Tibial nerve (tissue), 4 donors: ENCODE measurements around the gene KANK3. TPM values are rescaled to one million over a fixed set of nuclear protein-coding genes. Genes with fewer than 3 reads are reported as not detected.

ENCODE experiments used
- DNase-seq, 2 donors: peaks; one replicate each; pipeline ENCODE4 v3.0.0-alpha.2; 2019; ENCODE audit warnings: low spot score in 2 of 2
- H3K27ac ChIP-seq, 4 donors: fragments of 200-600 bp; sonication (generic) in 3 of 4; one replicate each; pipeline ENCODE4 v1.5.1; 2017 to 2019; ENCODE audit warnings: mild to moderate bottlenecking in 1 of 4
- H3K27me3 ChIP-seq, 2 donors: fragments of 200-600 bp; sonication (generic) in 1 of 2; one replicate each; pipeline versions ENCODE4 v1.5.1 to v1.6.0; 2017 to 2019
- H3K36me3 ChIP-seq, 3 donors: fragments of 200-600 bp; sonication (generic); one replicate each; pipeline ENCODE4 v1.5.1; 2018 to 2019
- H3K4me1 ChIP-seq, 4 donors: fragments of 200-600 bp; sonication (generic) in 3 of 4; one replicate each; pipeline ENCODE4 v1.5.1; 2017 to 2019
- H3K4me3 ChIP-seq, 4 donors: fragments of 200-600 bp; sonication (generic) in 3 of 4; one replicate each; pipeline ENCODE4 v1.5.1; 2017 to 2019; ENCODE audit warnings: mild to moderate bottlenecking in 1 of 4, moderate library complexity in 1 of 4
- H3K9me3 ChIP-seq, 4 donors: fragments of 200-600 bp; sonication (generic) in 3 of 4; one replicate each; pipeline ENCODE4 v1.5.1; 2017 to 2019
- CTCF ChIP-seq, 5 experiments: fragments of 200-600 bp in 3 of 5; fragments of 450-650 bp in 2 of 5; sonication (generic) in 3 of 5; IDR thresholded peaks; one replicate each; pipeline ENCODE4 v1.5.1; 2016 to 2019; ENCODE audit warnings: antibody characterized with exemption in 5 of 5, mild to moderate bottlenecking in 3 of 5, moderate library complexity in 2 of 5
- EP300 ChIP-seq, 2 donors: sonication (generic); formaldehyde crosslinking; IDR thresholded peaks; one replicate each; pipeline ENCODE4 v1.6.1; 2017; ENCODE audit warnings: antibody characterized with exemption in 2 of 2, mild to moderate bottlenecking in 1 of 2
- POLR2A ChIP-seq, 2 donors: fragments of 450-650 bp; IDR thresholded peaks; one replicate each; pipeline ENCODE4 v1.6.1; 2017; ENCODE audit warnings: antibody characterized with exemption in 2 of 2, mild to moderate bottlenecking in 2 of 2, moderate library complexity in 2 of 2
- WGBS, 2 donors: methylation state at CpG; one replicate each; pipeline ENCODE4 v1.1.5; 2018; 5-methylcytosine and 5-hydroxymethylcytosine counted together
- total RNA-seq, 4 donors: library from RNA; depleted of rRNA; stranded (reverse); fragments of >200 nt; gene quantifications; one replicate each; pipeline ENCODE4 v1.1.0, GENCODE V29; 2016

Gene KANK3
- total RNA-seq, 4 donors from 2014 or later: 13.8 to 34.8 (median 20.1) TPM

GRCh38 chr19:8323781-8324185 lies 19.3 kb downstream of the KANK3 start:
- H3K27ac ChIP-seq: no peak overlapping the region
- no peak overlapping the region for H3K4me3 ChIP-seq
- no peak for DNase-seq
- no peaks in the 10 kb centered on the region for H3K27me3 ChIP-seq
- H3K9me3 ChIP-seq: peaks cover 0 to 5% (median 0%) of the 10 kb centered on the region in 4 donors
- 60 to 82% methylated on average over 1 of the region's 1 CpG for WGBS, 2 donors
- TF ChIP-seq CTCF (IDR thresholded peaks at IDR 0.05) (no peak), POLR2A (IDR thresholded peaks at IDR 0.05) (no peak), EP300 (IDR thresholded peaks at IDR 0.05) (peak in 1 of 2 donors; percentile 6)
- peaks cover 0 to 48% (median 21%) of the 10 kb centered on the region in 4 donors for H3K4me1 ChIP-seq
- peaks cover 0 to 42% (median 0%) of the 10 kb centered on the region in 3 donors for H3K36me3 ChIP-seq

GRCh38 chr19:8322638-8322997 lies 20.4 kb downstream of the KANK3 start:
- no peak for TF ChIP-seq CTCF (IDR thresholded peaks at IDR 0.05)
- TF ChIP-seq EP300 (IDR thresholded peaks at IDR 0.05): no peak
- TF ChIP-seq POLR2A (IDR thresholded peaks at IDR 0.05): no peak
- H3K4me1 ChIP-seq: peaks cover 0 to 48% (median 21%) of the 10 kb centered on the region in 4 donors
- peak overlapping the region in 3 of 4 donors; percentile 30 to 95 (median 92) for H3K27ac ChIP-seq
- peaks cover 0 to 42% (median 0%) of the 10 kb centered on the region in 3 donors for H3K36me3 ChIP-seq
- DNase-seq: no peak
- WGBS, 2 donors: 63 to 75% methylated on average over 6 of the region's 7 CpGs
- H3K27me3 ChIP-seq: no peaks in the 10 kb centered on the region
- peak overlapping the region; percentile 80 to 95 (median 88) for H3K4me3 ChIP-seq
- peaks cover 0 to 5% (median 0%) of the 10 kb centered on the region in 4 donors for H3K9me3 ChIP-seq

GRCh38 chr19:8321986-8322637 lies 20.9 kb downstream of the KANK3 start:
- peaks cover 0 to 48% (median 21%) of the 10 kb centered on the region in 4 donors for H3K4me1 ChIP-seq
- 15 to 22% methylated on average over 30 of the region's 30 CpGs for WGBS, 2 donors
- DNase-seq: no peak
- no peak for TF ChIP-seq POLR2A (IDR thresholded peaks at IDR 0.05)
- TF ChIP-seq EP300 (IDR thresholded peaks at IDR 0.05): no peak
- TF ChIP-seq CTCF (IDR thresholded peaks at IDR 0.05): no peak
- peaks cover 0 to 41% (median 0%) of the 10 kb centered on the region in 3 donors for H3K36me3 ChIP-seq
- peaks cover 0 to 4% (median 0%) of the 10 kb centered on the region in 4 donors for H3K9me3 ChIP-seq
- no peaks in the 10 kb centered on the region for H3K27me3 ChIP-seq
- peak overlapping the region; percentile 86 to 95 (median 92) for H3K27ac ChIP-seq
- peak overlapping the region; percentile 80 to 95 (median 88) for H3K4me3 ChIP-seq

GRCh38 chr19:8321067-8321985 lies 21.7 kb downstream of the KANK3 start, which contains the start of the genes NDUFA7 and RPS28:
NDUFA7 (minus strand) TSS chr19:8321375; CDS start chr19:8321358, 17 bp downstream.
RPS28 (plus strand) TSS chr19:8321496; CDS start chr19:8321531, 35 bp downstream.
- Histone ChIP-seq H3K27me3 (no peaks in the 10 kb centered on the region), H3K4me1 (peaks cover 0 to 52% (median 21%) of the 10 kb centered on the region in 4 donors), H3K27ac (peak within 1 kb of the TSS; percentile 86 to 96 (median 94)), H3K36me3 (peaks cover 0 to 43% (median 0%) of the 10 kb centered on the region in 3 donors), H3K4me3 (peak within 1 kb of the TSS; percentile 80 to 95 (median 88)), H3K9me3 (no peaks in the 10 kb centered on the region)
- peak; percentile 95 to 97 for DNase-seq
- 1% methylated on average over 48 to 53 of the region's 72 CpGs for WGBS, 2 donors
- TF ChIP-seq CTCF (IDR thresholded peaks at IDR 0.05) (peak; percentile 25 to 66 (median 39)), EP300 (IDR thresholded peaks at IDR 0.05) (peak; percentile 91 to 97), POLR2A (IDR thresholded peaks at IDR 0.05) (peak; percentile 82 to 93)
